GM18519 (cell line): Measurements from ENCODE around the gene SEMA7A.
"Not testable (repeated sequence)": the region's sequence is repeated elsewhere in the genome, so short reads cannot be mapped to it uniquely, and the experiment has no call there.

Experiments
- ATAC-seq: cut with Tn5 transposase; IDR thresholded peaks from one replicate; pipeline ENCODE4 v1.9.1; 2021; ENCODE audit warnings: mild to moderate bottlenecking, moderate library complexity; ENCODE audit not compliant: unreplicated experiment, low FRiP score

The SEMA7A gene

DNA sequence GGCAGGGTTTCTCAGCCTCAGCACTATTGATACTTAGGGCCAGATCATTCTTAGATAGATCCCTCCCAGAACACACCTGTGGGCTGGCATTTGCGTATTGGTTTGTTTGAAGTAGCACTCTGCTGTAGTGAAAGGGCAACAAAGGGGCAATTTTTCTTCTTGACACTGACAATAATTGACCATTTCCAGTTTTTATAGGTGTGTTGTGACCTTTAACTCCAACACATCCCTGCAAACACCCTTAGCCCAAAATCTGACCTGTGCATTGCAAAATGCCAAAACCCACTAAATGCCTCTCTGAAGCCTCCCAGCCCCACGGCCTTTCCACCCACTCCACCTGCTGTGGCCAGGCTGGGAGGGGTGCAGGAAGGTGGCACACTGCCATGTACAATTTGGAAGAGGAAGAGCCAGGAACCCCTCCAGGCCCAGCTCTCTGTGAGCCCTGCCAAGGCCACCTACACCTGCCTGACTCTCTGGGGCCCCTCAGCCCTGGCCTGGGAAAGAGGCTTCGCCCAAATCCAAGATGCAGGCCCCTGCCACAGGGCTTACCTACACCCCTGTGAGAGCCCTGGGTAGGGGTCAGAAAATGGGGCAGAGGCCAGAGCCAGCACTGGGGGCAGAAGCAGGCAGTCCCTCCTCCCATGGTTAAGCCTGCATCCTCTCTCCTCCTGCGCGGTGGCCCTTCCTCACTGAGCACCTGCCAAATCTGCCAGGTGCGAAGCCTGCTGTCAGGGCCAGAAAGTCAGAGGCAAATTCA, 56.8 kb downstream of the SEMA7A start:
- no peak for ATAC-seq

DNA sequence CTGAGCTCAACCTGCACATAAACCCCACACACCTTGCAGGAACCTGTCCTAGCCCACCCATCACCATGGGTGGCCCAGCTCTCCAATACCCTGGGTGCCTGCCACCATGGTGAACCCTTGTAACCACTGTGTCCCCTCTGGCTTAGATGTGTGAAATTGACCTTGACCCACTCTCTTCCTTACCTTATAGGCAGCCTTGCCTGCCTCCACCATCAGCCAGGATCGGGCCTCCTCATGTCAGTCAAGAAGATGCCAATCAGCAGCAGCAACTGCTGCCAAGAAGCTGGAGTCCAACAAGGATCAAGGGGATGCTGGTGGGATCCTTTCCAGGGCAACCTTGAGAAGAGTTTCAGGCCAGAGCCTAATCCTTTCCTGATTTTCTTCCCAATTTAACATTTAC, 57.5 kb downstream of the SEMA7A start:
- no peak for ATAC-seq

DNA sequence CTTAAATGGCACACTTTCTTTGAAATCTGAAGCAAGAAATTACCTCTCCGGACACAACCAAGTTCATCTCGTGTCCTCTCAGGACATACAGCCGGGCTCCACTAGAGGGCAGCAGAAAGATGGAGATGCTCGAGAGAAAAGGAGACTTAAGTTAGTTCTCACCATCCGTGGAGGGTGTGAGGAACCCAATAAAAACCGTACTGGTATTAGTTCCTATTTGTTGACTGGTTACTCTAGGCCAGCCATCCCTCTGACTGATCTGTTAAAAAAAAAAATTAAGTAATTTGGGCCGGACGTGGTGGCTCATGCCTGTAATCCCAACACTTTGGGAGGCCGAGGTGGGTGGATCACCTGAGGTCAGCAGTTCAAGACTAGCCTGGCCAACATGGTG, 58.5 kb downstream of the SEMA7A start:
- no peak for ATAC-seq

DNA sequence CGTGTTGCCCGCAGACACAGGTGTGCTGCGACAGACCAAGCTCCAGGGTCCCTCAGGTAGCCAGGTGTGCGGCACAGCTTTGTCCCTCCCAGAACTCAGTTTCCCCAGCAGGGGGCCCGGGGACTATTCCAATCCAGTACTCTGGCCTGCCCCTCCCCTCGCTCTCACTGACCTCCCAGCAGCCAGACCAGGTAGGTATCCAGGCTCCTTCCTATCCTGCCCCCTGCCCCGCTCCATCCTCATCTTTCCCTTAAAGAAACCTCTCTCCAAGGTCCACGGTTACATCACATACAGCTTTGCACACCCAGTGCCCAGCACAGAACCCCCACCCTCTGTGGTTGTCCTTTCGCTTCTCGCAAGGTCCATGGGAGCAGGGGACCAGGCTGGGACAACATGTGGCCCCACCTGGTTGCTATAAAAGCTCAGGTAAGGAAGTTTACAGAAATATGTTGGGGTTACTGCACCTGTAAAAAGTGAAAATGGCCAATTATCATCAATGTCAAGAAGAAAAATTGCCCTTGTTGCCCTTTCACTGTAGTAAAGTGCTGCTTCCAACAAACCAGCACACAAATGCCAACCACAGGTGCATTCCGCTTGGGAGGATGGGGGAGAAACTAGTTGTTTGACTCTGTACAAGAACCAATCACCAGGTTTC, 59.0 kb downstream of the SEMA7A start:
- no peak for ATAC-seq

DNA sequence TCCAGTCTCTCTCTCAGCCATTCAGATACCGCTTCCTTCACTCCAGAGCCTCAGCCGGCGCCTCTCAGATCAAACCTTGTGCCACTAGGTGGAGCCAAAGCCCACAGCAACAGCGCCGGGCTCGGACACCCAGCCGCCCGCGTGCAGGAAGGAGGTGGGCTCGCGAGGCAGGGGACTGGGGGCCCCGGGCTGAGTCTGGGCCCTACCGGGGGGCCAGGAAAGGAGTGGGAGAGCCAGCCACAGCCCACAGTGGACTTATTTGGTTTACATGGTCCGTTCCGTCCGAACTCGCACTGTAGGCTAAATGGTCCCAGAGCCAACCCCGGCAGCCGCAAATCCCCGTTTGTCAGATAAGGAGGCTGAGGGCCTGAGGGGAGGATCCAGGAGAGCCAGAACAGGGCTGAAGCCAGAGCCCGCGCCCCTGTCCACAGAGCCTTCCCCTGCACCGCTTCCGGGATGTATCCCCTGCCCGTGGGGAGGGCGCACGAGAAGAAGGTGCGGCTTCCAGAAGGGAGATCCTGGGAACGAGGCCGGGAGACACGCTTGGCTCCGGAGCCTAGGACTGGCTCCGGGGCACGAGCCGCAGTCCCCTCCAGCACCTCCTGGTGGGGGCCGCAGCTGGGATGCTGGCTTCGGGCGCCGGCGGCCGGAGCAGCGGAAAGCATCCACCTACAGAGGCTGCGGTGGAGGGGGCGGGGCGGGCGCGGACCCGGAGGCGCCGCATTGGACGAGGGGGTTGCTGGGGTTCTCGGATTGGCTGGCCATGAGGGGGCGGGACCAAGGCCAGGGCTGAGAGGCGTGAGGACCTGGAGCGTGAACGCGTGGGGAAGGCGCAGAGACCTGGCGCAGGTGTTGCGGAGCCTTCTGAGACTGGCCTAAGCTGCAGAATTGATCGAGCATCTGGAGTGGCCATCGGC, 59.8 kb downstream of the SEMA7A start:
- peak; percentile 37 for ATAC-seq

DNA sequence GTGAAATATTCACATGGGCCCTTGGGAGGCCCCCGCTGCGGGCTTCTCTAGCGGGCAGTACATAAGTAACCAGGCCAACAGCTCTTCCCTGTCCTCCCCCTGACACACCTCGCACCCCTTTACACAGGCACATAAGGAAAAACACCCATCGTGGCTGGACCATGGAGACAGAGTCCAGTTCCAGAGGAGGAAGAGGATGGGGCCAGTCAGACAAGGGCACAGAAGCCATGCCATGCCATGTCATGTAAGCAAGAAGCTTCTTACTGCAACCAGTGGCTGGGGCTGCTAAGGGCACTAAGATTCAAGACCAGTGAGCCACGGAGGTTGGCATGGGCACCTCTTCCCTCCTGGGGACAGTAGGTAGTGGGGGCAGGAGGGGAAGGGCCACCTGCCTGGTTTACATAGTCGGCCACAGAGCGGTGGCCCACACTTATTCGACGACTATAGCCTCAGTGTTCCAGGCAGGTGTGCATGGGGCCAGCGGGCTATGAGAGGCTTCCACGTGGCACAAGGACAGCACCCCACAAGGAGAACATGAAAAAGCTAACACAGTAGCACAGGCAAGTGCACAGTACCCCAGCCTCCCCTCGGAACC, 60.6 kb downstream of the SEMA7A start:
- ATAC-seq: no peak

DNA sequence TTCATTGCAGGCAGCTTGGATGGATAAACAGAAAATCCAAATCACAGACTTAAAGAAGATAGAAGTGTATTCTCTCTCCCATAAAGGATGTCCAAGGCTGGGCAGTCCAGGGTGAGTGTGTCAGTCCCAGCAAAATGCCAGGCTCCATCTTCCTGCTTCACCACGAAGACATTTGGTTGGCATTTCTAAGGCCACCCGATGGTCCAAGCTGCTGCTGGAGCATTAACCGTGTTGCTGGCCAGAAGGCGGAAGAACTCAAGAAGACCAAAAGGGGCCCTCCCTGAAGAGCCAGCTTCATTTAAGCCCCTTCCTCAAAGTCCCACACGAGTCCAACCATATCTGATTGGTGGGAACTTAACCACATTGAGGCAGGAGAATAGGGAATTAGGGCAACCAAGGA, 63.3 kb downstream of the SEMA7A start:
- ATAC-seq: no peak

DNA sequence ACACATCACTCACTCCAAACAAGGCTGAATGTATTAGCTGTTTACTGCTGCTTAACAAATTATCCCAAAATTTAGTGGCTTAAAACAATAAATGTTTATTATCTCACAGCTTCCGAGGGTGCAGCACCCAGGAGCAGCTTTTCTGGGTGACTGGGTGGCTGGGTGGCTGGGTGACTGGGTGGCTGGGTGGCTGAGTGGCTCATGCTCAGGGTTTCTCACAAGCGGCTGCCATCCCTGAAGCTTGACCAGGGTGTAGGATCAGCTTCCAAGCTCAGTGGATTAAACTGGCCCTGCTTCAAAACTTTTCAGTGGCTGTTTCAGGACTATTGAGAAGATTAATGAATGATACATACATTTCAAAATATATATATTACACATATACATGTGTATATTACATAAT, 64.0 kb downstream of the SEMA7A start:
- ATAC-seq: no peak

DNA sequence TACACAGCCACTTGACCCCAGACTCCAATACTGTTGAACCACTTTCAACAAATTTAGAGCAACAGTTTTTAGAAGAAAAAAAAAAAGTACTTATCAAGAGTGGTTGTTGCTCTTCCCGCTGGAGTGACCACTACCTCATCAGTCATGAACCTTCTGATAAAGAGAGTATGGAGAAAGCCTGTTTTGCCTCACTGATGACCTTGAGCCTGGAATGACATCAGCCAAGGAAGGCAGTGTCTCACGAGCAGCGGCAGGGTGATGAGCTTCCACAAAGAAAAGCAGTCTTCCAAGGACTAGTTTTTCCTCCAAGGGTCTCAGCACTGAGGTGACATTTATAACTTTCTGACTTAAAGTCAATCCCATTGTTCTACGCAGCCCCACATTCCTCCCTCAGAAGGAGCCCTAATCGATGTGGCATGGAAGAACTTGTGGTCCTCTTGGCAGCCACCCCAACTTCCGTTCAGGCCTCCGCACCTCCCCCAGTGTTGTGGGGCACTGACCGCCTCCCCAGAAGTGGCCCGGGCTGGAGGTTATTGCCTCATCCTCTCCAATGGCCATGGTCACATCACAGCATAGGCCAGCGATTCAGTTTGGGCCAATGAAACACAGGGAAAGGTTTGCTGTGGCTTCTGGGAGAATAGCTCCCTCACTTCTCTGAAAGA, 64.5 kb downstream of the SEMA7A start:
- ATAC-seq: no peak

DNA sequence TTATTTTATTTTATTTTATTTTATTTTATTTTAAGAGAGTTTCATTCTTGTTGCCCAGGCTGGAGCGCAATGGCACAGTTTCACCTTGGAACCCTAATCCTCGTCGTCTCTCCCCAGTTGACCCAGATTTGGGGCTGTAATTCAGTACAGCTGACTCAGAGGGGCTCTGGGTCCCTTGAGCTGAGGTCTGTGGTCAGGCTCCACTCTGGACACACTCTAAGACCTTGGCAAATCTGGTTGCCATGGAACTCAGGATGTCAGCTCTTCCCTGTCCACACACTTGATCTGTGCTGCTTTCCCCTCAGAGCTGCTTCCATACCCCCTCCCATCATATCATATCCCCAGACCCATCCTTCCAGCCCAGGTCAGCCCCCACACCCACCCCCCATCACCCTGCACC, 65.6 kb downstream of the SEMA7A start:
- ATAC-seq: no peak

DNA sequence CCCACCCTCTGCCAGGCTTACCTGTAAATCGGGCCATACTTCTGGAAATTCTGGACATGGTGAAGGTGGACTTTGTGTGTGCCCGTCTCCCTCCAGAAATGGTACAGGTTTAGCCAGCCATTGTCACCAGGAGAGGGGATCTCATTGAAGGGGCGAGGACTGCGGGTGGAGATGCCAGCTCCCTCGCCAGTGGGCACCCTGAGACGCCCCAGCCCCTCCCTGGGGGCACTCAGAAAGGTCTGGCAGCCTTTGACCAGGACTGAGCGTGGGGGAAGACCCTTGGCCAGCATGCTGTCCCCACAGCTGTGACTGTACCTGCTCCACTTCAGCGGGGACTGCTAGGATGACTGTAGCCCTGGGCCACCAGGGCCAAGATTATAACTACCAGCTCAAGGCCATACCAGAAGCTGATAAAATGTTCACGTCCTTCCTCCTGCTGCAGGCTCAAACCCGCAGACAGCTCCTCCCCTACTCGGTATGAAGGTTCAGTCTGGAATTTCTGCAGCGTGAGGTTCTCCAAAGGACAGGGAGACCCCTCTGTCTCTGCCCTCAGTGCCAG, 66.4 kb downstream of the SEMA7A start, which contains the start of gene CYP11A1:
Gene CYP11A1, minus strand, starts transcription at position 351 of the 559 bp plus-strand sequence. Its CDS starts 61 bp downstream, at position 290.
- ATAC-seq: no peak

DNA sequence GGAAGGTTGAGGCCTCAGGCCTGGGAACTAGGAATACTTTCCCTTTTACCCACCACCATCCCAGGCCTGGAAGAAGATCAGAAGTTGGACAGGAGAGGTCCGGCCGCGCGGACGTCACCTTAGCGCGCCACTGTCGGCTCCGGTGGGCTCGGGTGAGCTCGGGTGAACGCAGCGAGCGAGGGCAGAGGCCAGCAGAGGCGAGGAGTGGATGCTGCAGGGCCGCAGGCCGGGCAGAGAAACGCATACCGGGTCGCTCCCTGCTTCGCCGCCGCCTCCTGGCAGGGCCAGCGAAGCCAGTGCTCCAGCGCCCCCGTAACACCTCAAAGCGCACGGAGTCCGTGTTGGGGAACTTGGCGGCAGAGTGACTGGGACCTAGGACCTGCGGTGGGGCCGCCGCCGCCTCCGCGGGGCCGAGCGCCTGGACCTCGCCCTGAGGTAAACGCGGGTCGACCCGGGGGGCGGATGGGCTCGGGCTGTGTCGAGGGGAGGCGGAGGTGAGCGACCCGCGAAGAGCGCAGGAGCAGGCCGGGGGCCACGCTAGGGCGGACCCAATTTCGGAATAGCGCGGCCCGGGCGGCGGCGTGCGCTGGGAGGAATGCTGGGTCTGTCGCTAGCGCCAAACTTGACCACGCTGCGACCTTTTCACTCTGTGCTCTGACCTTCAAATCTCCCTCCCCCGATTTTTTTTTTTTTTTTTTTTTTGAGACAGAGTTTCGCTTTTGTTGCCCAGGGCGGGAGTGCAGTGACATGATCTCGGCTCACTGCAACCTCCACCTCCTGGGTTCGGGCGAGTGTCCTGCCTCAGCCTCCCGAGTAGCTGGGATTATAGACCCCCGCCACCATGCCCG, 67.9 kb downstream of the SEMA7A start:
- no peak for ATAC-seq

DNA sequence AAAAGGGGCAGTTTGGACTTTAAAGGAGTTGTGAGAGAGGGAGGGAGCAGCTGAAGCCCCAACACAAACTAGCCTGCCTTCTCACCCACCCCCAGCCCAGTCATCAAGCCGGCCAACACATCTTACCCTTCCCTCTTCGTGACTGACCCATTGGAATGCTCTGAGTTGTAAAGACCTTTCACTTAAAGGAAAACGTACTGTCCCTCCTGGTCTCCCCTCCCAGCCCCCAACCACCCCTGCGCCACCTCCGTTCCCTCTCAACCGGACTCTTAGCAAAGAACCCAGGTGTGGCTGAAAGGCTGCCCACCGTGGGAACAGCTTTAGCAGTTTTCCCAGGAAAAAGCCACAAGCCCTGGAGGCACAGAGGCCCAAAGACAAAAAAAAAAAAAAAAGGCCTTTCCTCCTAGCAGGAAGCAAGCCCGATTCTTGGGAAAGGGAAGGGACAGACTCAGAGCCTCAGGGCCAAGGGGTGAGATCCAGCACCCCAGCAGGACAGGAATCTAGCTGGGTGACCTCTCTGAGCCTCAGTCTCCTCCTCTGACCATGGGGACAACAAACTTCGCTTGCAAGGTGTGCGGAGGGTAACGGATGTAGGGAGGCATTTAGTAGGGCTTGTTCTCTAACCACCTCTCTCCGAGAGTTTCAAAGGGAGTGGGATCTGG, 68.7 kb downstream of the SEMA7A start:
- ATAC-seq: no peak

DNA sequence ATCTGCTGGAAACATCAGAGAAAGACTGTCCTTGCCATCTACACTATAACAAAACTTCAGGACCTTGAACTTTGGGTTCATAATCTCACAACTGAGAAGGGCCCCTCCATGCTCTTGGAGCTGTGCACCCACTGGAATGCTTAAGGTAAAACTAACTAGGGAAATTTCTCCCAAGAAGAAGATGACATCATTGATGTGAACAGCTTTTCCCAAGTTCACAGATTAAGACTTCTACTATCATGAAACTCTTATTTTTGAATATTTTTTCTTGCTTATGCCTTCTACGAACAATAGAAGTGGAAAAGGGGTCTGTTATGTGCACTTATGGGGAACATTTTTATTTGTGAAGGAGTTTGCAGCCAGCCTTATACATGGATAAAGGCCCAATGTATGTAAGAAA, 71.3 kb downstream of the SEMA7A start:
- ATAC-seq: no peak

DNA sequence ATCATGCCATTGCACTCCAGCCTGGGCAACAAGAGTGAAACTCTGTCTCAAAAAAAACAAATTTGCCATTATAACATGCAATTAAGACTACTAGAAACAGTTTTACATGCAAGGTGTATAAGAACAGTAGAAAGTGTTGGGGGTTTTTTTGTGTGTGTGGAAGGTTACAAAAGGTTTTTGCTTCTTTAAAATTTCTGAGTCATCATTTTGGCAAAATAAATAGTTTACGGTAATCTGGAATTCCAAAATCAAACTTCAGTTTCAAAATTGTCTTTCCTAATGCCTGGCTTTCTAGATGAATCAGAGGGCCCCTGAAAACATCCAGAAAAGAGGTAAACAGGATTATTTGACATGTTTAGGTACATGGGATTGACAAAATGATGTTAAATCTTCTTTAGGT, 72.9 kb downstream of the SEMA7A start:
- ATAC-seq: not testable (repeated sequence)

DNA sequence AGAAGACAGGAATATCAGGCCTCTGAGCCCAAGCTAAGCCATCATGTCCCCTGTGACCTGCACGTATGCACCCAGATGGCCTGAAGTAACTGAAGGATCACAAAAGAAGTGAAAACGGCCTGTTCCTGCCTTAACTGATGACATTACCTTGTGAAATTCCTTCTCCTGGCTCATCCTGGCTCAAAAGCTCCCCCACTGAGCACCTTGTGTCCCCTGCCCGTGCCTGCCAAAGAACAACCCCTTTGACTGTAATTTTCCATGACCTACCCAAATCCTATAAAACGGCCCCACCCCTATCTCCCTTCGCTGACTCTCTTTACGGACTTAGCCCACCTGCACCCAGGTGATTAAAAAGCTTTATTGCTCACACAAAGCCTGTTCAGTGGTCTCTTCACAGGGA, 74.4 kb downstream of the SEMA7A start:
- ATAC-seq: not testable (repeated sequence)
